Measurements from ENCODE around the gene ABCA2.

ABCA2 gene, protein sequence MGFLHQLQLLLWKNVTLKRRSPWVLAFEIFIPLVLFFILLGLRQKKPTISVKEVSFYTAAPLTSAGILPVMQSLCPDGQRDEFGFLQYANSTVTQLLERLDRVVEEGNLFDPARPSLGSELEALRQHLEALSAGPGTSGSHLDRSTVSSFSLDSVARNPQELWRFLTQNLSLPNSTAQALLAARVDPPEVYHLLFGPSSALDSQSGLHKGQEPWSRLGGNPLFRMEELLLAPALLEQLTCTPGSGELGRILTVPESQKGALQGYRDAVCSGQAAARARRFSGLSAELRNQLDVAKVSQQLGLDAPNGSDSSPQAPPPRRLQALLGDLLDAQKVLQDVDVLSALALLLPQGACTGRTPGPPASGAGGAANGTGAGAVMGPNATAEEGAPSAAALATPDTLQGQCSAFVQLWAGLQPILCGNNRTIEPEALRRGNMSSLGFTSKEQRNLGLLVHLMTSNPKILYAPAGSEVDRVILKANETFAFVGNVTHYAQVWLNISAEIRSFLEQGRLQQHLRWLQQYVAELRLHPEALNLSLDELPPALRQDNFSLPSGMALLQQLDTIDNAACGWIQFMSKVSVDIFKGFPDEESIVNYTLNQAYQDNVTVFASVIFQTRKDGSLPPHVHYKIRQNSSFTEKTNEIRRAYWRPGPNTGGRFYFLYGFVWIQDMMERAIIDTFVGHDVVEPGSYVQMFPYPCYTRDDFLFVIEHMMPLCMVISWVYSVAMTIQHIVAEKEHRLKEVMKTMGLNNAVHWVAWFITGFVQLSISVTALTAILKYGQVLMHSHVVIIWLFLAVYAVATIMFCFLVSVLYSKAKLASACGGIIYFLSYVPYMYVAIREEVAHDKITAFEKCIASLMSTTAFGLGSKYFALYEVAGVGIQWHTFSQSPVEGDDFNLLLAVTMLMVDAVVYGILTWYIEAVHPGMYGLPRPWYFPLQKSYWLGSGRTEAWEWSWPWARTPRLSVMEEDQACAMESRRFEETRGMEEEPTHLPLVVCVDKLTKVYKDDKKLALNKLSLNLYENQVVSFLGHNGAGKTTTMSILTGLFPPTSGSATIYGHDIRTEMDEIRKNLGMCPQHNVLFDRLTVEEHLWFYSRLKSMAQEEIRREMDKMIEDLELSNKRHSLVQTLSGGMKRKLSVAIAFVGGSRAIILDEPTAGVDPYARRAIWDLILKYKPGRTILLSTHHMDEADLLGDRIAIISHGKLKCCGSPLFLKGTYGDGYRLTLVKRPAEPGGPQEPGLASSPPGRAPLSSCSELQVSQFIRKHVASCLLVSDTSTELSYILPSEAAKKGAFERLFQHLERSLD (N-terminal part only)

DNA sequence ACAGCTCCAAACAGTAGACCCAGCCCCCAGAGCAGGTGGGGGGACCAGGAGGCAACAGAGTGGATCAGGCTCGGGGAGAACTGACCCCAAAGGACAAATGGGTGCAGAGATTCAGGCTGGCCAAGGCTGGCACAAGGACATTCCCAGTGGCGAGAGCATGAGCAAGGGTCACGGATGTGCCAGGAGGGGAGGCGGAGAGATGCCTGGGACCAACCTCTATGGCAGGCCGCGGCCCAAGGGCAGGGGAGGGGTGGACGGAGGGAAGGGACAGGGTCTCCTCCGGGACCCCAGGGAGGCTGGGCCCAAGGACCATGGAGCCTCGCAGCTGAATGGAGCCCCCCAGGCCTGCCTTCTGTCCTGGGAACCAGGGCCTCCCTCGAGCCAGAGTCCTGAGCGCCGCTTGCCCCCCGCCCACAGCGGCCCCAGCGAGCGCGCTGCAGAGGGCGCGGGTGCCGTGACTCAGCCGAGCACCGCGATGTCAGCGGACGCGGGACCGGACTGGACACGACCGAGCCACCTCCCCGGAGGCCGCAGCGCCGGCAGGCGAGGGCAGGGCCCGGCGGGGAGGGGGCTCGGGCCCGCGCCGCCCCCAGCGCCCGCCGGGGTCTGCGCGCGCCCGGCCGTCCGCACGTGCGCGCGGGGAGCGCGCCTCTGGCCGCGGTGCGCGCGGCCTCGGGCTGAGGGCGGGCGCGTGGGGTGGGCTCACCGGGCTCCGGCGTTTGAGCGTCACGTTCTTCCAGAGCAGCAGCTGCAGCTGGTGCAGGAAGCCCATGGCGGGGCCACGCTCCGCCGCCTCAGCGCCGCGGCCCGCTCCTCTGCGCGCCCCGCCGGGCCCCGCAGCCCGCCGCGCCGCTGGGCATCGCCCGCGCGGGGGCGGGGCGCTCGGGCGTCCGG lies at the start of gene ABCA2:
TSS of gene ABCA2 (minus strand) at position 869 of the 894 bp plus-strand sequence. CDS start at position 772, 97 bp downstream.
- peak in 1 of 2 experiments; percentile 39 for DNase-seq

DNA sequence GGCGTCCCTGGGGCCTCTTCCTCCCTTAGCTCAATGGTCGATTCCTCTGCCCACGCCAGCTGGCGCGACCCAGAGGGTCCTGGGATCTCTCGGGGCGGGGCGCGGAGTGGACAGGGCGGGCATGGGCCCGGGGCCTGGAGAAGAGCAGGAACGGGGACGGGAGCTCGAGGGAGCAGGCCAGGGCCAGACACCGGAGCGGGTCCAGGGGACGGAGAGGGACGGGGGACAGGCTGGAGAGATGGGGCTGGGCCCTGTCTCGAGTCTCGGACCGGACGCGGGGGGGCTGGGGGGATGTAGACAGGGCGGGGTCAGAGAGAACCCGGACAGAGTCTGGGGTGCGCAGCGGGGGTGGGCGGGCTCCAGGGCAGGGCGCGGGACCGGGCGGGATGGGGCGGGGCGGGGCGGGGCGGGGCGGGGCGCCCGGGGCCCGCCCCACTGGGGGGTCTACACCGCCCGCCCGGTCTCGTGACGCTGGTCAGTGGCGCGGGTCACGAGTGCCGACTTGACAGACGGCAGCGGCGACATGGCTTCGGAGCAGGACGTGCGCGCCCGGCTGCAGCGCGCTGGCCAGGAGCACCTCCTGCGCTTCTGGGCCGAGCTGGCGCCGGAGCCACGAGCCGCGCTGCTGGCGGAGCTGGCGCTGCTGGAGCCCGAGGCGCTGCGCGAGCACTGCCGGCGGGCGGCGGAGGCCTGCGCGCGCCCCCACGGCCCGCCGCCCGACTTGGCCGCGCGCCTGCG lies 49.1 kb upstream of the ABCA2 start, which contains the start of gene UAP1L1:
TSS of gene UAP1L1 (plus strand) at position 508 of the 738 bp plus-strand sequence. CDS start at position 524, 16 bp downstream.
- DNase-seq = peak in 1 of 2 experiments; percentile 29

- DNase-seq = no peak
Observed at GRCh38 chr9:137076636-137077009, 48.6 kb upstream of the ABCA2 start.

DNA sequence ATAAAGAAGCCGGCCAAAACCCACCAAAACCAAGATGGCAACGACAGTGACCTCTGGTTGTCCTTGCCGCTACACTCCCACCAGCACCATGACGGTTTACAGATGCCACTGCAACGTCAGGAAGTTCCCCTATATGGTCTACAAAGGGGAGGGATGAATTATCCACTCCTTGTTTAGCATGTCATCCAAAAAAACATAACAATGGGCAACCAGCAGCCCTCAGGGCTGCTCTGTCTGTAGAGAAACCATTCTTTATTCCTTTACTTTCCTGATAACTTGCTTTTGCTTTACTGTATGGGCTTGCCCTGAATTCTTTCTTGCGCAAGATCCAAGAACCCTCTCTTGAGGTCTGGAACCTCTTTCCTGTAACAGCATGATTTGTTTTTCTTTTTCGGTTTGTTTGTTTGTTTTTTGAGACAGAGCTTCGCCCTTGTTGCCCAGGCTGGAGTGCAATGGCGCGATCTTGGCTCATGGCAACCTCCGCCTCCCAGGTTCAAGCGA lies 47.3 kb upstream of the ABCA2 start:
- DNase-seq = no peak

DNA sequence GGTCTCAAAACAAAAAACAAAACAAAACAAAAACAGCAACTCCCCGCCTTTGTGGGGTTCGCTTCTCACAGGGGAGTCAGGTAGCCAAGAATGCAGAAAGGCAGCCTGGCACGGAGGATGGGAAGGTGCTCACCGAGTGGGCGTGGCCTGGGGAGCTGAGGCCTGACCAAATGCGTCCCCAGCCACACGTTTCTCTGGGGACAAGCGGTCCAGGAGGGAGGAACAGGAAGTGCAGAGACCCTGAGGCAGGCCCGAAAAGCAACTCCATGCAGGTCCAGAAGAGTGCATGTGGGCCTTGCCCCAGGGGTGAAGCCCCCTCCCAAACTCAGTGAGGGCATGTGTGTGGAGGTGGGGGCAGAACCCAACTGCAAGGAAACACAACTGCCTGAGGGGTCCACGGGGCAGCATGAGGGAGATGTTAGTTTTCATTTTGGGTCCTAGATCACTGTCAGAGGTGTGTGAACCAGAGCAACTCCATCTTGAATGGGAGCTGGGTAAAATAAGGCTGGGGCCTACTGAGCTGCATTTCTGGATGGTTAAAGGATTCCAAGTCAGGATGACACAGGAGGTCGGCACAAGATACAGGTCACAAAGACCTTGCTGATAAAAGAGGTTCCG lies 46.7 kb upstream of the ABCA2 start:
- DNase-seq = no peak

- no peak for DNase-seq
Observed at GRCh38 chr9:137073992-137074399, 46.0 kb upstream of the ABCA2 start.

DNA sequence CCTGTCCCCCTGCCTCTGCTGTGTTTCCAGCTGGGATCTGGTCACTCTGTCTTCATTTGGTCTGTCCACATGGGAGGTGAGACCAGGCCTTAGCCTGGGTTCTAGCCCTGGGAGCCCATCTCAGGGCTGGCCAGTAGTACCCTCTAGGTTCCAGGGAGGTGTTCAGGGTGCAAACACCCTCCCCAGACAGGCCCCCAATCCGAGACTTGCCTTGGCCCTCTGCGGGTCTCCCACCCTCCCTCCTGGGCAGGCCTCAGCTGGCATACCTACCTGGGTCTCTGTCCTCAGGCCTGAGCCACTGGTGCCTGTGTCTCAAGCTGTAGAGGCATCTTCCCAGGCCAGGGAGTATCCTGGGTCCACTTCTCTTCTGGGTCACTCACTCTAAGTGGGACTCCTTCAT lies 43.2 kb upstream of the ABCA2 start:
- DNase-seq = no peak

GRCh38 chr9:137070906-137071275 lies 42.9 kb upstream of the ABCA2 start:
- peak in 1 of 2 experiments; percentile 57 for DNase-seq

DNA sequence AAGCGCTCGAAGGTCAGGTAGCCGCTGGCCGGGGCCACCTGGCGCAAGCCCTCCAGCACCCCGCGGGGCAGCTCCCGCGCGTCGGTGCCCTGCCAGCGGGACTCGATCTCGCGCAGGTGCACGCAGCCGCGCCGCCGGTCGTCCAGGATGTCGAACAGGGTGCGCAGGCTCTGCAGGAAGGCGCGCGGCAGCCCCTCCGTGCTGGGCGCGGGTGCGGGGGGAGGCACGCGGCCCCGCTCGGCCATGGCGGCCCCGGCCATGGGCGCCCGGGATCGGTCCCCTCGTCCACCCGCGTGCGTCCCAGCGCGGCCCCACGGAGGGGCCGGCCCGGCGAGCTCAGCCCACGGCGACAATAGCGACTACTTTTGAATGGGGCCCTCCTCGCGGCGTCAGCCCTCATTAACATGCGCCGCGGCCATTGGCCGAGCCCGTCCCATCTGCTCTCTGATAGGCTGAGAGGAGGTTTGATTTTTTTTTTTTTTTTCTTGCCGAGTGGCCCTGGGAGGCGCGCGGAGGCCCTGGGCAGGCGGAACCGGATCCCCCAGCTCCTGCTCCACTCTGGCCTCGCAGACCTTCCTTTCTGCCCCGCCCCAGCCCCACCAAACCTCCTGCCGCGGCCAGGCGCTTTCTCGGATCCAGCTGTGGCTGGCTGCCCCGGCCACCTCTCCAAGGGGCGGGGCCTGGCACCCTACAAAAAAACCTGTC lies 42.3 kb upstream of the ABCA2 start, which contains the start of gene SAPCD2:
TSS of gene SAPCD2 (minus strand) at position 357 of the 705 bp plus-strand sequence. CDS start at position 260, 97 bp downstream.
- DNase-seq = peak; percentile 81 to 90

- DNase-seq = no peak
Observed at GRCh38 chr9:137069508-137070091, 41.6 kb upstream of the ABCA2 start.

GRCh38 chr9:137068539-137069507 lies 40.8 kb upstream of the ABCA2 start:
- DNase-seq = no peak

- peak; percentile 50 to 73 for DNase-seq
Observed at GRCh38 chr9:137067860-137068538, 40.0 kb upstream of the ABCA2 start.

DNA sequence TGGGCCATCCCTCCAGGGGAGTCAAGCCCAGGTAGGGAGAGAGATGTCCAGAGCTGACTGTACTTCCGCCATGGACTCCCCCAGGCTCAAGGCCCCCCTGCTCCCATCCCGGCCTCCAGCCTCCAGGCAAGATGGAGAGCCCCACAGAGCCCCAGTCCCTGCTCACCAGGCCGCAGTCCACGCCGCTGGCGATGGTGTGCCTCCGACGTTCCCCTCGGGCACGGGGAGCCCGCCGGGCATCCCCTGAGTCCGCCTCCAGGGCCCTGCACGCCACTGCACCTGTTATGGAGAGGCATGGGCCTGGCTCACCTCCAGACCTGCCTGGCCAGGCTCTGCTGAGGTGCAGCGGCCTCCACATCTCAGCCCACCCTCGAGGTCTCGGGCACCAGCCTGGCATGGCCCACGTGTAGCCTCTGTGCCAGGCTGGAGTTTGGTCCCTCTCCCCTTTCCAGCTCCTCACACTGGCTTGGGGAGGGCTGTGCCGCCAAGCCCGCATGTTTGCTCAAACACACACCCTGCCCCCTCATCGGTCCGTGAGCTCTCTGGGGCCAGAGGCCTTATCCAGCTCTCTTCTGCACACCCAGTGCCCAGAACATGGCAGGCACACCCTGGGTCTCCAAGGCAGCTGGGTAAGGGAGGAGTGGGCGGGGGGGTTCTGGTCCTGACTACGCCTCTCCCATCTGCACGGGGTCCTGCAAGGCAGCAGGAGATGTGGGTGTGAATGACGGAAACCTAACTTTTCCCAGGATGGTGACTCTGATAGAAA lies 38.2 kb upstream of the ABCA2 start:
- DNase-seq = no peak

GRCh38 chr9:137065336-137065967 lies 37.4 kb upstream of the ABCA2 start:
- DNase-seq = no peak

DNA sequence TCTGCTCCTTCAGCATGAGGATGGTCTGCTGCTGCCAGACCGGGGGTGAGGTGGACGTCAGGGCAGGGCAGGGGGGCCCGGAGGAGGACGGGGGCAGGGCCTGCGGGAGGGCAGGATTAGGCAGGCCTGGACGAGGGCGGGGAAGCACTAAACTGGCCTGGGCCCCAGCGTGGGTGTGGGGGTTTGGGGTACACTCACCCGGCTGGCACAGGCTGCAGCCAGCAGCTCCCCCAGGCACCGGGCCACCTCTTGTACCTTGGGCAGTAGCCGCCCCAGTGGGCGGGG lies 36.8 kb upstream of the ABCA2 start:
- DNase-seq = no peak
